H1 (cell line): ENCODE measurements around the gene TBC1D9B. TPM values are rescaled to one million over a fixed set of nuclear protein-coding genes. Genes with fewer than 3 reads are reported as not detected.

Experiments
- CTCF ChIA-PET: fragments of 300-600 bp; sonication (Branson Sonifier 250); formaldehyde crosslinking; loops from one replicate; lab custom pipeline; 2021; ENCODE audit not compliant: partially characterized antibody; lab: Charles Lee
- POLR2A ChIA-PET: fragments of 300-600 bp; sonication (Branson Sonifier 250); formaldehyde crosslinking; loops from one replicate; lab custom pipeline; 2021; ENCODE audit warnings: inconsistent platforms; ENCODE audit not compliant: partially characterized antibody; lab: Charles Lee
- DNase-seq, 2 experiments: peaks; one replicate each; pipeline versions ENCODE4 v3.0.0 to v3.0.0-alpha.2; 2010 to 2022; ENCODE audit warnings: low spot score in 2 of 2, low read depth in 1 of 2, mixed read lengths in 1 of 2
- FAIRE-seq: peaks from 2 replicates; lab custom pipeline; 2011; peaks lifted over from hg19 to GRCh38; lab: Jason Lieb, UNC
- H2AFZ ChIP-seq: 2 replicates; pipeline ENCODE4 v1.8.1; 2012; ENCODE audit warnings: low read length, inconsistent platforms
- H2AK5ac ChIP-seq: 2 replicates; pipeline ENCODE4 v1.6.1; 2013; ENCODE audit warnings: low read depth, low read length
- H2BK120ac ChIP-seq: replicated peaks from 2 replicates; pipeline ENCODE3; 2013; ENCODE audit warnings: low read depth, low read length, inconsistent platforms
- H2BK12ac ChIP-seq: 2 replicates; pipeline ENCODE4 v1.6.1; 2013; ENCODE audit warnings: low read depth, low read length
- H2BK15ac ChIP-seq: 2 replicates; pipeline ENCODE4 v1.6.1; 2013; ENCODE audit warnings: low read length
- H2BK20ac ChIP-seq: 2 replicates; pipeline ENCODE4 v1.6.1; 2013; ENCODE audit warnings: low read length
- H2BK5ac ChIP-seq: 2 replicates; pipeline ENCODE4 v1.6.1; 2013; ENCODE audit warnings: low read depth, low read length
- H3K14ac ChIP-seq: 2 replicates; pipeline ENCODE4 v1.6.1; 2013; ENCODE audit warnings: inconsistent platforms; ENCODE audit not compliant: insufficient read length
- H3K18ac ChIP-seq: 2 replicates; pipeline ENCODE4 v1.6.1; 2013; ENCODE audit warnings: low read length; ENCODE audit errors: extremely low read depth
- H3K23ac ChIP-seq: 2 replicates; pipeline ENCODE4 v1.6.1; 2013; ENCODE audit warnings: inconsistent platforms; ENCODE audit not compliant: insufficient read length
- H3K23me2 ChIP-seq: 2 replicates; pipeline ENCODE4 v1.6.1; 2013; ENCODE audit warnings: low read depth, low read length
- H3K27ac ChIP-seq: 2 replicates; pipeline ENCODE4 v1.6.1; 2011; ENCODE audit warnings: low read depth, low read length, inconsistent platforms
- H3K27me3 ChIP-seq, 4 experiments: replicated peaks in 1 of 4; 1 replicate in 1 of 4; 2 replicates in 3 of 4; pipeline versions ENCODE4 v1.6.1 to v1.8.1; 2011 to 2013; ENCODE audit warnings: low read length in 3 of 4, mild to moderate bottlenecking in 3 of 4, inconsistent platforms in 2 of 4, mixed read lengths in 2 of 4, moderate library complexity in 1 of 4; ENCODE audit not compliant: control insufficient read depth in 3 of 4, insufficient read depth in 3 of 4; ENCODE audit errors: extremely low read depth in 1 of 4
- H3K36me3 ChIP-seq, 4 experiments: 2 replicates each; pipeline versions ENCODE4 v1.6.1 to v1.8.1; 2011 to 2013; ENCODE audit warnings: mild to moderate bottlenecking in 4 of 4, low read length in 3 of 4, moderate library complexity in 2 of 4, control low read depth in 1 of 4, inconsistent platforms in 1 of 4; ENCODE audit not compliant: insufficient read depth in 4 of 4, control insufficient read depth in 2 of 4
- H3K4ac ChIP-seq: replicated peaks from 2 replicates; pipeline ENCODE3; 2013; ENCODE audit warnings: low read length, low read depth, mixed read lengths, inconsistent platforms; ENCODE audit not compliant: insufficient read length
- H3K4me1 ChIP-seq, 4 experiments: replicated peaks in 1 of 4; 1 replicate in 1 of 4; 2 replicates in 3 of 4; pipeline versions ENCODE4 v1.6.1 to v1.8.1; 2011 to 2013; ENCODE audit warnings: low read length in 3 of 4, inconsistent platforms in 2 of 4, mixed read lengths in 1 of 4; ENCODE audit not compliant: insufficient read depth in 4 of 4, control insufficient read depth in 3 of 4
- H3K4me2 ChIP-seq, 2 experiments: 2 replicates each; pipeline versions ENCODE4 v1.6.1 to v1.8.1; 2011 to 2013; ENCODE audit warnings: low read depth in 2 of 2, low read length in 2 of 2, control low read depth in 1 of 2, inconsistent platforms in 1 of 2, mild to moderate bottlenecking in 1 of 2; ENCODE audit not compliant: insufficient read depth in 1 of 2
- H3K4me3 ChIP-seq, 4 experiments: fragments of 200-600, 300-600 bp in 1 of 4; sonication (generic), shearing (Covaris generic), sonication (Bioruptor Twin) in 1 of 4; 2 replicates each; pipeline versions ENCODE4 v1.5.1 to v1.8.1; 2011 to 2016; ENCODE audit warnings: low read length in 4 of 4, low read depth in 3 of 4, control low read depth in 2 of 4, inconsistent platforms in 2 of 4, mild to moderate bottlenecking in 2 of 4, mixed read lengths in 1 of 4, moderate library complexity in 1 of 4; ENCODE audit not compliant: insufficient read depth in 2 of 4; ENCODE audit errors: extremely low read depth in 1 of 4
- H3K56ac ChIP-seq: replicated peaks from 2 replicates; pipeline ENCODE3; 2013; ENCODE audit warnings: low read depth, mild to moderate bottlenecking, mixed read lengths, low read length, inconsistent platforms; ENCODE audit not compliant: insufficient read length
- H3K79me1 ChIP-seq: 2 replicates; pipeline ENCODE4 v1.6.1; 2013; ENCODE audit warnings: low read depth, low read length, control low read depth
- H3K79me2 ChIP-seq, 2 experiments: 2 replicates each; pipeline versions ENCODE4 v1.6.1 to v1.8.1; 2012 to 2013; ENCODE audit warnings: low read length in 2 of 2, mild to moderate bottlenecking in 2 of 2, inconsistent platforms in 1 of 2; ENCODE audit not compliant: insufficient read depth in 2 of 2, control insufficient read depth in 1 of 2
- H3K9ac ChIP-seq, 4 experiments: replicated peaks in 1 of 4; 1 replicate in 1 of 4; 2 replicates in 3 of 4; pipeline versions ENCODE4 v1.6.1 to v1.8.1; 2011 to 2013; ENCODE audit warnings: low read depth in 3 of 4, low read length in 3 of 4, control low read depth in 2 of 4, mild to moderate bottlenecking in 2 of 4, moderate library complexity in 2 of 4, inconsistent platforms in 1 of 4; ENCODE audit errors: extremely low read depth in 1 of 4
- H3K9me3 ChIP-seq, 2 experiments: 2 replicates each; pipeline versions ENCODE4 v1.6.1 to v1.8.1; 2012 to 2013; ENCODE audit warnings: mild to moderate bottlenecking in 2 of 2, moderate library complexity in 2 of 2, control low read depth in 1 of 2, inconsistent platforms in 1 of 2, low read depth in 1 of 2, low read length in 1 of 2, mixed read lengths in 1 of 2; ENCODE audit not compliant: insufficient read depth in 2 of 2
- H4K20me1 ChIP-seq, 2 experiments: replicated peaks in 1 of 2; 2 replicates each; pipeline versions ENCODE3 to v1.8.1; 2011 to 2013; ENCODE audit warnings: inconsistent platforms in 2 of 2, low read length in 2 of 2, mild to moderate bottlenecking in 1 of 2; ENCODE audit not compliant: insufficient read depth in 2 of 2, control insufficient read depth in 1 of 2
- H4K5ac ChIP-seq: 2 replicates; pipeline ENCODE4 v1.6.1; 2013; ENCODE audit warnings: low read length, low read depth, mixed read lengths, inconsistent platforms; ENCODE audit not compliant: insufficient read length
- H4K8ac ChIP-seq: 2 replicates; pipeline ENCODE4 v1.8.0; 2013; ENCODE audit warnings: mild to moderate bottlenecking, moderate library complexity, low read length, inconsistent platforms; ENCODE audit not compliant: insufficient read depth; ENCODE audit errors: extremely low read depth
- H4K91ac ChIP-seq: replicated peaks from 2 replicates; pipeline ENCODE3; 2013; ENCODE audit warnings: low read length, mixed read lengths, inconsistent platforms; ENCODE audit not compliant: insufficient read length
- ATF2 ChIP-seq: IDR thresholded peaks from 2 replicates; pipeline ENCODE4 v1.6.1; 2012; ENCODE audit warnings: low read length, inconsistent platforms
- CTCF ChIP-seq, 3 experiments: IDR thresholded peaks; 1 replicate in 2 of 3; 2 replicates in 1 of 3; pipeline versions ENCODE4 v1.5.1 to v1.6.1; 2011; ENCODE audit warnings: low read length in 3 of 3, mild to moderate bottlenecking in 3 of 3, inconsistent platforms in 2 of 3, low read depth in 1 of 3, moderate library complexity in 1 of 3; ENCODE audit not compliant: insufficient read depth in 1 of 3; ENCODE audit errors: control extremely low read depth in 1 of 3
- KDM5A ChIP-seq: fragments of 200-600 bp; IDR thresholded peaks from 2 replicates; pipeline ENCODE4 v1.7.1; 2012; ENCODE audit warnings: mild to moderate bottlenecking, low read length, inconsistent platforms, mixed read lengths
- RAD21 ChIP-seq, 2 experiments: IDR thresholded peaks in 1 of 2; conservative IDR thresholded peaks in 1 of 2; 2 replicates each; pipeline ENCODE4 v1.6.1; 2011; ENCODE audit warnings: low read depth in 2 of 2, low read length in 2 of 2, improper control_type of control experiment in 1 of 2, inconsistent platforms in 1 of 2, mild to moderate bottlenecking in 1 of 2, moderate library complexity in 1 of 2
- TEAD4 ChIP-seq: IDR thresholded peaks from 2 replicates; pipeline ENCODE4 v1.6.1; 2012; ENCODE audit warnings: low read depth, low read length, inconsistent platforms, mixed read lengths
- WGBS, 2 experiments: shearing (Covaris generic) in 1 of 2; methylation state at CpG; one replicate each; pipeline versions ENCODE4 v1.1.6 to v1.1.7; 2013 to 2015; ENCODE audit warnings: low lambda C conversion rate in 2 of 2, mixed read lengths in 2 of 2, inconsistent platforms in 1 of 2, low coverage in 1 of 2, missing lambda C conversion rate in 1 of 2; ENCODE audit not compliant: insufficient replicate concordance in 2 of 2, insufficient coverage in 1 of 2, insufficient read length in 1 of 2; ENCODE audit errors: extremely low coverage in 1 of 2, missing lambda C conversion rate in 1 of 2; 5-methylcytosine and 5-hydroxymethylcytosine counted together
- polyA plus RNA-seq, 7 experiments: library from polyadenylated mRNA; depleted of rRNA in 3 of 7; stranded (reverse) in 5 of 7; unstranded in 2 of 7; fragments of >200 nt in 5 of 7; fragments of 200-250 nt in 2 of 7; gene quantifications; 1 replicate in 5 of 7; 2 replicates in 1 of 7; 4 replicates in 1 of 7; pipeline versions ENCODE4 v1.2.1 to v1.2.3, GENCODE V29; 2011 to 2013; ENCODE audit warnings: missing spikeins in 2 of 7, mixed read lengths in 2 of 7
- total RNA-seq: library from RNA; stranded (reverse); fragmentation: NEBNext Ultra II Directional; extraction: Animal tissue kit (Norgen Biotek cat#: 25700); gene quantifications from 2 replicates; pipeline ENCODE4 v1.2.1, GENCODE V29; 2021

The TBC1D9B gene
- total and polyA plus RNA-seq, 2 of the 8 experiments (the other 6 are each of a cell fraction or from before 2014, with no cell fraction given): 33.6 to 57.1 TPM

GRCh38 chr5:179887095-179887494 lies 20.6 kb downstream of the TBC1D9B start:
- Histone ChIP-seq H2BK12ac (no peak overlapping the region), H2BK15ac (no peak overlapping the region), H3K27ac (no peak overlapping the region), H3K23me2 (no peaks in the 10 kb centered on the region), H3K79me2 (no peaks in the 10 kb centered on the region), H3K4ac (no peak overlapping the region), H4K8ac (no peak overlapping the region), H2BK20ac (no peak overlapping the region), H2AFZ (no peak overlapping the region), H3K4me2 (no peak overlapping the region), H3K79me1 (peaks cover 3% of the 10 kb centered on the region; the same call in 1 of the 2 replicates), H3K27me3 (no peaks in the 10 kb centered on the region), H4K20me1 (no peaks in the 10 kb centered on the region), H3K14ac (no peak overlapping the region), H4K5ac (no peak overlapping the region), H3K18ac (no peak overlapping the region), H3K9ac (no peak overlapping the region), H3K9me3 (peaks cover 8 to 16% of the 10 kb centered on the region in 2 experiments), H3K4me1 (no peaks in the 10 kb centered on the region), H2BK5ac (no peak overlapping the region), H3K23ac (no peak overlapping the region), H2AK5ac (no peak overlapping the region), H3K56ac (no peak overlapping the region), H4K91ac (no peak overlapping the region), H3K4me3 (no peak overlapping the region), H3K36me3 (peaks cover 14 to 49% (median 30%) of the 10 kb centered on the region in 4 experiments), H2BK120ac (no peak overlapping the region)
- POLR2A ChIA-PET: no interaction called here
- no peak for TF ChIP-seq ATF2
- no peak for TF ChIP-seq KDM5A
- no peak for TF ChIP-seq CTCF (IDR thresholded peaks at IDR 0.05; ENCODE audit: control extremely low read depth in 1 of 3, insufficient read depth in 1 of 3, low read depth in 1 of 3, low read length in 3 of 3)
- TF ChIP-seq TEAD4: no peak
- TF ChIP-seq RAD21 (IDR thresholded peaks at IDR 0.05 in 1 of 2, conservative IDR thresholded peaks at IDR 0.05 in 1 of 2; ENCODE audit: low read depth in 2 of 2, low read length in 2 of 2): no peak
- DNase-seq (no peak), FAIRE-seq (no peak)
- 96% methylated on average over 11 of the region's 11 CpGs; no CpG with 5 or more reads in 1 of the 2 experiments for WGBS, 2 experiments
- CTCF ChIA-PET: interaction anchor here (1.6 to 2.9 kb wide), 4 partner anchors 8 to 124 kb away, joined by 4 to 9 read pairs (median 6); no protein-coding TSS in a partner anchor
